T follicular helper cell (primary cell): ENCODE measurements around the gene RFX3.

Experiments used
- DNase-seq: peaks from one replicate; pipeline ENCODE4 v3.0.0-alpha.2; 2020; ENCODE audit warnings: low read depth

RFX3 gene

DNA sequence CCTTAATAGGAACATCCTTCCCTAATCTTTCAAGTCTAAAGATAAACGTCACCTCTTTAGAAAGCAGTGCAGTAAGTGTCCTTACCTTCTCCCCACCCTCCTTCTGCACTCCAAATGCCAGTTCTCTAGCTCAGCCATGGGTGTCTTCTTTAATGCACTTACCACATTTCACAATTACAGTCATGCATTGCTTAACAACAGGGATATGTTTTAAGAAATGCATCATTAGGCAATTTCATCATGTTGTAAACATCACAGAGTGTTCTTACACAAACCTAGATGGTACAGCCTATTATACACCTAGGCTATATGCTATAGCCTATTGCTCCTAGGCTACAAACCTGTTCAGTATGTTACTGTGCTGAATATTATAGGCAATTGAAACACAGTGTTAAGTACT lies 91.2 kb downstream of the RFX3 start:
- DNase-seq, result no peak

- no peak for DNase-seq
Measured at GRCh38 chr9:3433754-3434153, 92.0 kb downstream of the RFX3 start.

DNA sequence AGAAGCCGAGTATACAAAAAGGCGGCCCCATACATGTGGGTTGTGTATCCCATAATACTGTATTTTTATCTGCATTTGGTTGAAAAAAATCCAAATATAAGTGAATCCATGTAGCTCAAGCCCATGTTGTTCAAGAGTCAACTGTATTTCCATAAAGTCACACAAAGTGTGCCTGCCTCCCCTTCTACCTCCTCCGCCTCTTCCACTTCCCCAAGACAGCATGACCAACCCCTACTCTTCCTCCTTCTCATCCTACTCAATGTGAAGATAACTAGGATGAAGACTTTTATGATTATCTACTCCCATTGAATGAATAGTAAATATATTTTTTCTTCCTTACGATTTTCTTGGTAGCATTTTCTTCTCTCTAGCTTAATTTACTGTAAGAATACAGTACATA lies 92.7 kb downstream of the RFX3 start:
- DNase-seq, result no peak

GRCh38 chr9:3431890-3432289 lies 93.9 kb downstream of the RFX3 start:
- DNase-seq, result no peak

DNA sequence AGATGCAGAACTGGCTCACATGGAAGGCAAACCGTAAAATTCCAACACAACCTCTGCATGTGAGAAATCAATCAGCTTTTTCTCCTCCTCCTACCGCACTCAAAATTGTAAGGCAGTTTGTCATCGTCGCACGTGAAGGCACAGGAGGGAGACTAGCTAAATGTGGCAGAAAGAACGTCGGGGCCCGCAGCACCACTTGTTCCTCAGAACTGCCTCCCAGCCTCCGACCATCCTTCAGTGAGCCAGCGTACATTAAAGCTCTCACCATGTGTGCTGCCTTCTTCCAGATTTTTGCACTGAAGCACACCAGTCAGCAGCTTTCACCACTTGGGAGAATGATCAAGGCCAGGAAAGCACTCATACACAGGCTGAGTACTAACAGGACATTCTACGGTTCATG lies 105.9 kb downstream of the RFX3 start:
- no peak for DNase-seq

DNA sequence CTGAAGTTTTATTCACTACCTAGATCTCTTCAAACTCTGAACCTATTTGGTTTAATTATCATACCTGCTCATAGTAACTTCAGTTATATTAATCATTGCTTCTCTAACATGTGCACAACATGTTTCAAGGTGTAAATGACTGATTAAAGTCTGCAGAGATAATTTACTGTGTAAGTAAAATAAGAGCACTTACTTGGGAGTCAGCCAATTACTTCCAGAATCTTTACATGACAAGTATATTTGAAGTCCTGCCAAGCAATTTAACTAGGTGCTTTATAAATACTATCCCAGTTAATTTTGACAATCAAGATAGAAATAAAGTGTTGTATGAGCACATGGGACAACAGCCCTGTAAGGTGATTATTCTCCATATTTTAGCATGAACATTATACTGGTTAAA lies 109.9 kb downstream of the RFX3 start:
- no peak for DNase-seq

GRCh38 chr9:3413984-3414383 lies 111.8 kb downstream of the RFX3 start:
- DNase-seq, result no peak

DNA sequence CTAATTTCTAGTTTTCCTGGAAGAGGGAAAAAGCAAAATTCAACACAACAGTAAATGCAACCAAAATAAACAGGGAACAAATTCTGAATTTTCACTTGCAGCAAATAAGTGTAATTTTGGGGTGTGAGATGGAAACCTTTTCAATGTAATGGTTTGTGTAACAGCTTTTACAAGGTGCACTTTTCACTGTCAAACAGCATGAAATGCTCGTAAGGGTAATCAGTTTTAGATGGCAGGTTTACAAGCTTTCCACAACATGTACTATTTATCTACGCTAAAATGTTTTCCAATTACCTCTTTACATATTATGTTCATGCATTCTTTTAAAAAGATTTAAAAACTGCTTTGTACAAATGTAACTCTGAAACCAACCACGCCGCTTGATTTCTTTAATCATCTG lies 115.3 kb downstream of the RFX3 start:
- no peak for DNase-seq

- no peak for DNase-seq
Measured at GRCh38 chr9:3409453-3409852, 116.3 kb downstream of the RFX3 start.

GRCh38 chr9:3403315-3403714 lies 122.5 kb downstream of the RFX3 start:
- DNase-seq, result no peak

DNA sequence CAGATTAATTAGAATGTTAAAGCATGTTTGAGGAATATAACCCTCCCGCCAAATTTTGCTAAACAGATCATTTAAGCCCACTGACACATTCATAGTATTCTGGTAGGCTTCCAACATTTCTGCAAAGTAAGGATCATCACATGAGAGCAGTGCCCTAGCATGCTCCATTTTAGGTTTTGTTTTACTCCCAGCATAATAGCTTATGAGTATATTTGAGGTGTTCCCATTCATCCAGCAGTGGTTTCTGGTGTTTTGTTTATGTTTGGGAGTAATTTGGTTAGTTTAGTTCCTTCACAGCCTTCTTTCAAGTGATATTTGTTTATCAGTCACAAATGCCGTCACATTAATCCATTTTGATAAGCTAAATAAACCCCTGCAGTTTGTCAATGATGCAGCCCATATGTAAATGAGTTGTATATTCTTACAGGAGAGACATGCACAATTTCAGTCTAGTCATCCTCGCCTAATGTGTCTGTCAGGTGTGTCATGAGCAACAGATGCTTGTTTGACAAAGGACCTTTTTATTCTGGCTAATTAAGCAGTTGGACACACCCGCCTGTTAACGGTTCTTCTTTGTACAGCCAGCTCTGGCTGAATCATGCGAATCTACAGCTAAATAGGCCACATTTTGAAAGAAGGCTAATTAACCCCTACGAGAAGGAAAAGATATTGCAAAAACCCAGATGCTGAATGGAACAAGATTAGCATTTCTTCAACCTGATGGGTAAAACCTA lies 124.4 kb downstream of the RFX3 start:
- no peak for DNase-seq

GRCh38 chr9:3398232-3398648 lies 127.6 kb downstream of the RFX3 start:
- DNase-seq, result no peak

- DNase-seq, result no peak
Measured at GRCh38 chr9:3397766-3398165, 128.0 kb downstream of the RFX3 start.

DNA sequence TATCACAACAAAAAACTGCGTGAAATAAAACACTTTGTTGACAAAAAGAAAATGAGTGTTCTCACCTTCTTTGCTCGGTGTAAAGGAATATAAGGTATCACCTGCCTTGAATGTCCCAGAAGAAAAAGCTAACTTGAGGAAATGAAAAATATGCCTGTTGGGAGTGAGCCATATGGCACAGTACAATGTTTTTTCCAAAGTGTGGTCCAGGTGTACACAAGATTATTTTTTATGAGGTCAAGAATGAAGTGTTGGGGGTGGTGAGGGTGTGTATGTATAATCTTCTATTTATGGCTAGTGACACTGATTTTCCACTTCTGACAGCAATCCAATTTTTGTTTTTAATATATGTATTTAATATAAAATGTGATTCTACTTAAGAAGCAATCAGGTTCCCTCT lies 134.4 kb downstream of the RFX3 start:
- DNase-seq, result no peak

GRCh38 chr9:3386753-3387152 lies 139.0 kb downstream of the RFX3 start:
- DNase-seq, result no peak

DNA sequence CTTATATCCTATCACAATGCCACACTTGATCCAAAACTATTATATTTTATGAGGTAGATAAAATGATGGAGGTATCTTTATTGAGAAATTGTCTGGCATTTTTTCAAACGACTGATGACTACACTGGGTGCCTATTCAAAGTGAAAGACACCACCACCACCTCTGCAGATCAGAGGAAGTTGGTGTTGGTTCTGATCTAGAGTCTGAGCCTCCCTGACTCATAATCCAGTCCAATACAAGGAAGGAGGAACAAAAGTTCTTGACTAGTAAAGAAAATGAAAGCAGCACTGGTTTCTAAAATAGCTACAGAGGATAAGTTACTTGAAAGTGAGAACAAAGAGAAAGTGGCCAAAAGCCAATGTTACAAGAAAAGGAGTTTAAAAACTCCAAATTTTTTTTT lies 139.9 kb downstream of the RFX3 start:
- DNase-seq, result no peak

DNA sequence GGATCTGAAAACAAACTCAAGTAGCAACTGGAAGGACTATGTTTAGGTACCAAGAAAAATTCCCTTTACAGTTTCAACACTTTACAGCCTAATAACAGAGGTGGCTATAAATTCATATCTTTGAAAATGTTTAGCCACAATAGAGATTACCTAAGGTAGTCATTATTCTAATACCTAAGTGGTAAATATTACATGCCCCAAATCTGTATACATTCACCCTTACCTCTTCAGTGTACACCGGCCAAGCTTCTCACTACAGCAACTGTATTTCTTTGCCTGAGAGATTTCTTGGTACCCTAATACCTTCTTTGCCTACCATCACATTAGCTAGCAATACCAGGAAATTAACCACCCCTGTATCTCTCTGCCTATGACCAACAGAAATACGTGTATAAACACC lies 154.0 kb downstream of the RFX3 start:
- DNase-seq, result no peak

DNA sequence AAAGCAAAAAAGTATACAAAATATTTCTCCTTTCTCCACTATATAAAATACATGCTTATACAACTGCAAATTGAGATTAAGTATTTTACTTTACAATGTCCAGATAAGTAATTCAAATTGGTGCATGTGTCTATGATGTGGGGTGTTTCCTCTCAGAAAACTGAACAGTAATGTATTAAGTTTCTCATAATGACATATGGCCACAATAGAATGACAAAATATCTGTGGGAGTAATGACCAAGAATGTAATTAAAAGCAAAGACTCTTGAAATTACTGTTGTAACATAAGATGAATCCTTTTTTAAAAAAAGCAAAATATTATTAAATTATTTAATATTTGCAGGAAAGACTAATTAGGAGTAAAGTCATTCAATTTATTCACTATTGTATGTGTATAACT lies 155.1 kb downstream of the RFX3 start:
- no peak for DNase-seq

DNA sequence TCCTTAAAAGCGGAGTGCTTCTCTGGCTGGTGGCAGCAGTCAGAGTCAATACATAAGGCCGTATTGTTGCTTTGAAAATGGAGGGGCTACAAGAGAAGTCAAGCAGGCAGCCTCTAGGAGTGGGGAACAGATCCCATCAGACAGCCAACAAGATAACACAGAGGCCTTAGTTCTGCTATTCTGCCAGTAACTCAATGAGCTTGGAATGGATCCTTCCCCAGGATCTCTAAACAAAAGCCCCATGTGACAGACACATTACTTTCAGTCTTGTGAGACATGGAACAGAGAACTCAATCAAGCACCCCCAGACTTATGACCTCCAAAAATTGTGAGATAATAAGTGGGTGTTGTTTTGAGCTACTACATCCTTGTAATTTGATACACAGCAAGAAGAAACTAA lies 158.6 kb downstream of the RFX3 start:
- DNase-seq, result no peak

DNA sequence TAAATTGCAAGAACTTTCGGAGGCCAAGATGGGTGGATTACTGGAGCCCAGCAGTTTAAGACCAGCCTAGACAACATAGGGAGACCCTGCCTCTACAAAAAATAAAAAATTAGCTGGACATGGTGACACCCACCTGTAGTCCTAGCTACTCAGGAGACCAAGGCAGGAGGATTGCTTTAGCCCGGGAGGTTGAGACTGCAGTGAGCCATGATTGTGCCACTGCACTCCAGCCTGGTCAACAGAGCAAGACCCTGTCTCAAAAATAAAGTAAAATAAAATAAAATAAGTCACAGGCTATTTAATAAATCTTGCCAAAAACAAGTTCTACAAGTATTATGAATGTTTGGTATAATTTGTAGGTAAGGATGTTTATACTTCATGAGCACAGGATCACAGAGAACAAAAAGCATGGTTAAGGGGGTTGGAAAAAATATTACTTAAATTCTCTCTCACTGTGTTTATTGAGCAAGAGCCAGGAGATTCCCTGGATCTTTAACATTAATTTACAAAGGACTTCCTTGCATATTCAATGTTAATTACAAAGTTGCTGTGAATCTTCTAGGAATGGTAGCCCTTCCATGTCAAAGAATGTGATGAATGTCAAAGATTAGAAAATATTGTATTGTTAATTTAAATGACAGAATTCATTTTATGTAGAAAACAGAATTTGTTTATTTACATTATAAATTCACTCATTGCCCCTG lies 164.0 kb downstream of the RFX3 start:
- DNase-seq, result no peak

DNA sequence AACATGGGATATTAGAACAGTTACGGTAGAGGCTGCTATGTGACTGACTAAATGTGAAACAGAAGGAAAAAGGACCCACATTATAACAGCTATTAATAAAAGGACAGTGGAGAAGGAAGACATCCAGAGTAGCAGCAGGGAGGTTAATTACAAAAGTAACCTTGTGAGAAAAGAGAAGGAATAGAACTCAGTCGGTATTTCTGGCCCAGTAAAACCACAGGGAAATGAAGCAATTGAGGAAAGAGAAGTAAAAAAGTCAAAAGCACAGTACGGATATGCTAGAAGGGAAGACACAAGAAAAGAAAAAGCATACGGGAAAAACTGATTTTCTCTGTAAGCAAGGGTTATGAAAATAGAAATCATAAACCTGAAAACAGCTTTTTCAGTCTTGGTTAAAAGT lies 164.7 kb downstream of the RFX3 start:
- DNase-seq, result no peak

GRCh38 chr9:3360245-3360644 lies 165.6 kb downstream of the RFX3 start:
- DNase-seq, result no peak

DNA sequence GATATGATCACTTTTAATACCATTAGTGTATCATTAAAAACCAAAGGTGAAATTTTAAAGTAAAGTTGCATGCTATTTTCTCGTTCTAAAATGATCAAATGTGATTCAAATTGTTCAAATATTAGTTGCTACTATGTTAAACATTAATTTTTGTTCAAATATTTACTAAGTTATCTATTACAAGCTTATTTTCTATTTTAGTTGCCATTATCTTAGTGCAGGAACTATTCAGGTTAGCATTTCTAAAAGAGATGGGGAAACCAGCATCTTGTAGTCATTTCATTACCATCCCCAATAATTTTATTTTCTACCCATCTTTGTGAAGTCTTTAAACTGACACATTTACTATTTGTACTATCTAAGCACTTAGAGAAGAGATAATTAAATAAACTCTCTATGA lies 166.0 kb downstream of the RFX3 start:
- no peak for DNase-seq
